Mesenchymal stem cell (in vitro differentiated cells and primary cell): ENCODE results near the gene FAHD2A.

Experiments used
- DNase-seq: peaks from one replicate; pipeline ENCODE4 v3.0.0-alpha.2; 2013
- H2AFZ ChIP-seq: one replicate; pipeline ENCODE4 v1.6.1; 2013; ENCODE audit warnings: low read depth, mild to moderate bottlenecking, control low read depth, inconsistent platforms, low read length, moderate library complexity
- H2AK5ac ChIP-seq: 2 replicates; pipeline ENCODE4 v1.6.1; 2013; ENCODE audit warnings: low read length, moderate library complexity, mild to moderate bottlenecking, inconsistent platforms; ENCODE audit not compliant: severe bottlenecking
- H2BK120ac ChIP-seq: one replicate; pipeline ENCODE4 v1.6.1; 2013; ENCODE audit warnings: low read depth, mild to moderate bottlenecking, inconsistent platforms, low read length, moderate library complexity
- H2BK12ac ChIP-seq, 2 experiments: one replicate each; pipeline ENCODE4 v1.6.1; 2013; ENCODE audit warnings: inconsistent platforms in 2 of 2, low read length in 2 of 2, mild to moderate bottlenecking in 2 of 2, moderate library complexity in 2 of 2, control low read depth in 1 of 2
- H2BK15ac ChIP-seq: one replicate; pipeline ENCODE4 v1.6.1; 2013; ENCODE audit warnings: mild to moderate bottlenecking, low read depth, inconsistent platforms; ENCODE audit not compliant: poor library complexity, severe bottlenecking
- H2BK5ac ChIP-seq: 2 replicates; pipeline ENCODE4 v1.6.1; 2013; ENCODE audit warnings: low read depth, mild to moderate bottlenecking, low read length, control low read depth, inconsistent platforms; ENCODE audit not compliant: poor library complexity, severe bottlenecking
- H3K14ac ChIP-seq, 2 experiments: one replicate each; pipeline ENCODE4 v1.6.1; 2013; ENCODE audit warnings: inconsistent platforms in 2 of 2, low read length in 2 of 2, control low read depth in 1 of 2, mild to moderate bottlenecking in 1 of 2, moderate library complexity in 1 of 2
- H3K18ac ChIP-seq, 2 experiments: one replicate each; pipeline ENCODE4 v1.6.1; 2013; ENCODE audit warnings: inconsistent platforms in 2 of 2, low read length in 2 of 2, control low read depth in 1 of 2, low read depth in 1 of 2, mild to moderate bottlenecking in 1 of 2
- H3K23ac ChIP-seq, 2 experiments: one replicate each; pipeline ENCODE4 v1.6.1; 2013; ENCODE audit warnings: inconsistent platforms in 2 of 2, low read length in 2 of 2, mild to moderate bottlenecking in 2 of 2, moderate library complexity in 2 of 2, control low read depth in 1 of 2
- H3K27ac ChIP-seq: 2 replicates; pipeline ENCODE4 v1.5.1; 2013; ENCODE audit warnings: mild to moderate bottlenecking, moderate library complexity, low read length, control low read depth, inconsistent platforms; ENCODE audit not compliant: poor library complexity, severe bottlenecking
- H3K27me3 ChIP-seq, 2 experiments: 2 replicates each; pipeline versions ENCODE4 v1.6.1 to v1.7.0; 2013; ENCODE audit warnings: low read length in 2 of 2, mild to moderate bottlenecking in 2 of 2, moderate library complexity in 2 of 2, control low read depth in 1 of 2, inconsistent platforms in 1 of 2; ENCODE audit not compliant: control insufficient read depth in 1 of 2, insufficient read depth in 1 of 2
- H3K36me3 ChIP-seq, 2 experiments: 2 replicates each; pipeline versions ENCODE4 v1.6.1 to v1.7.0; 2013; ENCODE audit warnings: low read length in 2 of 2, control low read depth in 1 of 2, inconsistent platforms in 1 of 2, low read depth in 1 of 2, mild to moderate bottlenecking in 1 of 2; ENCODE audit not compliant: insufficient read depth in 2 of 2, control insufficient read depth in 1 of 2
- H3K4ac ChIP-seq, 2 experiments: one replicate each; pipeline ENCODE4 v1.6.1; 2013; ENCODE audit warnings: inconsistent platforms in 2 of 2, low read length in 2 of 2, mild to moderate bottlenecking in 2 of 2, moderate library complexity in 2 of 2, control low read depth in 1 of 2, low read depth in 1 of 2
- H3K4me1 ChIP-seq: 2 replicates; pipeline ENCODE4 v1.6.1; 2013; ENCODE audit warnings: low read depth, low read length, control low read depth; ENCODE audit not compliant: control insufficient read depth, insufficient read depth
- H3K4me2 ChIP-seq: 2 replicates; pipeline ENCODE4 v1.6.1; 2013; ENCODE audit warnings: low read length, mild to moderate bottlenecking, inconsistent platforms; ENCODE audit not compliant: poor library complexity, severe bottlenecking
- H3K4me3 ChIP-seq, 2 experiments: 2 replicates each; pipeline versions ENCODE4 v1.5.1 to v1.7.0; 2013; ENCODE audit warnings: low read length in 2 of 2, mild to moderate bottlenecking in 2 of 2, control low read depth in 1 of 2, low read depth in 1 of 2; ENCODE audit not compliant: insufficient read depth in 1 of 2
- H3K79me1 ChIP-seq: replicated peaks from 2 replicates; pipeline ENCODE4 v1.6.1; 2013; ENCODE audit warnings: mild to moderate bottlenecking, control low read depth, low read length, inconsistent platforms; ENCODE audit not compliant: poor library complexity, severe bottlenecking
- H3K9ac ChIP-seq: 2 replicates; pipeline ENCODE4 v1.7.0; 2013; ENCODE audit warnings: mild to moderate bottlenecking, low read length, moderate library complexity
- H3K9me3 ChIP-seq: 2 replicates; pipeline ENCODE4 v1.7.0; 2013; ENCODE audit warnings: mild to moderate bottlenecking, low read length; ENCODE audit not compliant: control insufficient read depth
- H4K8ac ChIP-seq: one replicate; pipeline ENCODE4 v1.6.1; 2013; ENCODE audit warnings: inconsistent platforms, mild to moderate bottlenecking, low read length, moderate library complexity
- H4K91ac ChIP-seq: one replicate; pipeline ENCODE4 v1.6.1; 2013; ENCODE audit warnings: mild to moderate bottlenecking, low read length, inconsistent platforms
- WGBS: methylation state at CpG from one replicate; pipeline ENCODE4 v1.1.7; 2013; ENCODE audit warnings: mixed read lengths; 5-methylcytosine and 5-hydroxymethylcytosine counted together

The FAHD2A gene

DNA sequence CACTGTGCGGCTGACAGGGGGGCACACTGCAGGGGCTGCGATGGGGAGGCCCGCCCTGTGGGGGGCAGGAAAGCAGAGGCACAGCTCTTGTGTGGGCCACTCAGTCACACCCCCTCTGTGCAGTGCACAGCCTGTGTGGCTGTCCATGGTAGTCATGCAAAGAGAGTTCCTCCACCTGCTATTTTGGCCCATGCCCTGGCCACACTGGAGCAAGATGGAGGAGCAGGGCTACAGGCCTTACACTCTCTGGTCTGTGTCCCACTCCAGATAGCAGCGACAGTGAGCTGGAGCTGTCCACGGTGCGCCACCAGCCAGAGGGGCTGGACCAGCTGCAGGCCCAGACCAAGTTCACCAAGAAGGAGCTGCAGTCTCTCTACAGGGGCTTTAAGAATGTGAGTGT lies 28.5 kb upstream of the FAHD2A start:
- Histone ChIP-seq H4K8ac (no peak overlapping the region), H3K9me3 (no peaks in the 10 kb centered on the region), H3K4me1 (peaks cover 12% of the 10 kb centered on the region), H3K14ac (no peak overlapping the region), H3K27ac (no peak overlapping the region), H2AK5ac (no peak overlapping the region), H3K9ac (no peak overlapping the region), H3K23ac (no peak overlapping the region), H2BK120ac (no peak overlapping the region), H3K4me3 (no peak overlapping the region), H3K36me3 (peaks cover 0 to 63% of the 10 kb centered on the region in 2 experiments), H3K18ac (no peak overlapping the region), H3K4me2 (no peak overlapping the region), H3K27me3 (no peaks in the 10 kb centered on the region), H2AFZ (no peak overlapping the region), H2BK5ac (no peak overlapping the region), H3K4ac (no peak overlapping the region), H3K79me1 (peaks cover 20% of the 10 kb centered on the region), H2BK12ac (no peak overlapping the region), H4K91ac (no peak overlapping the region), H2BK15ac (no peak overlapping the region)
- no peak for DNase-seq
- WGBS = 94% methylated on average over 6 of the region's 6 CpGs

DNA sequence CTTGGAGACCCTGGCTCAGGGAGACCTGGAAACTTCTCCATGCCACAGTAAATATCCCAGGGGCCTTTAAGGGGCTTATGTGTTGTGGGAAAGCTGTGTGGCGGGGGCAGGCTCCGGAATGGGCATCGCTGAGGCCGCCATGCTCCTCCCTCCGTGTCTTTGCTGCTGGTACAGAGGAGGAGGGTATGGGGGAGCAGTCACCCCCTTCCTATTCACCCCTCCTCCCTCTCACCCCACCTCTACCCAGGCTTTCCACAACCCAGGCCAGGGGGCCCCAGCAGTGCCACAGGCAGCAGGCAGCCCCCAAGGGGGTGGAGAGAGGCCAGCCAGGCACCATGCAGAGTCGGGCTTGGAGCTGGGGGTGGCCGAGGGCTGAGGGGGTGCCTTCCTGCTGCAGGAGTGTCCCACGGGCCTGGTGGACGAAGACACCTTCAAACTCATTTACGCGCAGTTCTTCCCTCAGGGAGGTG lies 28.0 kb upstream of the FAHD2A start:
- Histone ChIP-seq H3K18ac (no peak overlapping the region), H2BK5ac (no peak overlapping the region), H3K27me3 (no peaks in the 10 kb centered on the region), H3K79me1 (peaks cover 20% of the 10 kb centered on the region), H4K8ac (no peak overlapping the region), H2AFZ (no peak overlapping the region), H2BK12ac (no peak overlapping the region), H3K14ac (no peak overlapping the region), H3K4me2 (no peak overlapping the region), H3K27ac (no peak overlapping the region), H3K4me3 (no peak overlapping the region), H3K36me3 (peaks cover 0 to 67% of the 10 kb centered on the region in 2 experiments), H2BK120ac (no peak overlapping the region), H2AK5ac (no peak overlapping the region), H2BK15ac (no peak overlapping the region), H3K4me1 (peaks cover 12% of the 10 kb centered on the region), H3K9ac (no peak overlapping the region), H3K9me3 (no peaks in the 10 kb centered on the region), H3K23ac (no peak overlapping the region), H4K91ac (peak overlapping the region; percentile 31), H3K4ac (no peak overlapping the region)
- DNase-seq = no peak
- WGBS = 92% methylated on average over 6 of the region's 11 CpGs

DNA sequence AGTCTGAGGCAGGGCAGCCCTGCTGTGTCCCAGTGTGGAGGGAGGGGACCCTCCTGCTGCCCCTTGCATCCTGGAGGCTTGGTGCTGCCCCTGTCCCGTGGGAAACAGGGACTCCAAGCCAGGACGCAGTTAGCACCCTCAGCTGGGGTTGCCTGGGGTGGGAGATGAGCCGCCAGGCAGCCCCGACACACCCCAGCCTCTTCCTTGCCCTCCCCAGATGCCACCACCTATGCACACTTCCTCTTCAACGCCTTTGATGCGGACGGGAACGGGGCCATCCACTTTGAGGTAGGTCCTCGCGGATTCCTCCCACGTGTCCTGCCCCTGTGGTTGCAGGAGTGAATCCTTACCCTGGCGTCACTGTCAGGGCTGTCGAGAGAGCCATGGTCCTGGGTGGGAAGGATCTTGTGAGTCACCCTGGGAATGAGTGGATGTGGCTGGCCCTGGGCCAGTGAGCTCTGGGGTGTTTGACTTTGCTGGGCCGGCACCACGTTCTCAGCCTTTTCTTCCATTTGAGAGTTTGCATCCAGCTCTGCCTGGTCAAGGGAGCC lies 27.5 kb upstream of the FAHD2A start:
- peaks cover 12% of the 10 kb centered on the region for H3K4me1 ChIP-seq
- H2BK15ac ChIP-seq = no peak overlapping the region
- H3K9me3 ChIP-seq = no peaks in the 10 kb centered on the region
- no peaks in the 10 kb centered on the region for H3K27me3 ChIP-seq
- no peak overlapping the region for H3K9ac ChIP-seq
- H3K4me3 ChIP-seq = no peak overlapping the region
- no peak overlapping the region for H2AFZ ChIP-seq
- peaks cover 0 to 67% of the 10 kb centered on the region in 2 experiments for H3K36me3 ChIP-seq
- H3K79me1 ChIP-seq = peaks cover 20% of the 10 kb centered on the region
- DNase-seq = no peak
- H4K91ac ChIP-seq = no peak overlapping the region
- H2BK120ac ChIP-seq = no peak overlapping the region
- no peak overlapping the region for H2BK12ac ChIP-seq
- WGBS = 79% methylated on average over 15 of the region's 15 CpGs
- H3K18ac ChIP-seq = no peak overlapping the region
- H2BK5ac ChIP-seq = no peak overlapping the region
- H3K4me2 ChIP-seq = no peak overlapping the region
- H2AK5ac ChIP-seq = no peak overlapping the region
- no peak overlapping the region for H3K4ac ChIP-seq
- H3K14ac ChIP-seq = no peak overlapping the region
- H3K27ac ChIP-seq = no peak overlapping the region
- H3K23ac ChIP-seq = no peak overlapping the region
- no peak overlapping the region for H4K8ac ChIP-seq

DNA sequence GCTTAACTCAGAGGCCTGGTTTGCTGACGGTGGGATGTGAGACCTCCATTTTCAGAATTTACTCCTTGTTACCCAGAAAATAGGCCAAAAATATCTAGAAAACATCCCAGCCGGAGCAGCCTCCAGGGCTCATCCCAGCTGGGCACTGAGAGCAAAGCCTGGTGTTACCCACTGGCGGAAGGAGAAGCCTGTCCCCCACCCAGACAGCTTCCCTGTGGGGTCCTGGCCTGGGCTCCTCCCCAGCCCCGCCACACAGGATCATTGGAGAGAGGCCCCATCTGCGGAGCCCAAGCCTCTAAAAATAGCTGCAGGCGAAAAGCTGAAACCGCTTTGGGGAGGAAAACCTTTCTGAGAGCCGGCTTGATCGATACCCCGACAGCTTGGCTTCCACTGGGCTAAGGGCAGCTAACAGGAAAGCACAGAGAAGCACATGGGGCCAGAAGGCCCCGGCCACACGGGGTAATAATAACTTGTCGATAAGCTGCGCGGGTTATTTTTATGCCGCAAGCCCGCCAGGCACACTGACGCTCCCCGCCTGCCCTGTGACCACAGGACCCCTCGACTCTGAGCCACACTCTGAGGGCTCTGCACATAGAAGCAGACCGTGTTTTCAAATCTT lies 26.9 kb upstream of the FAHD2A start:
- no peaks in the 10 kb centered on the region for H3K27me3 ChIP-seq
- H3K4me2 ChIP-seq = no peak overlapping the region
- no peak overlapping the region for H2BK5ac ChIP-seq
- no peak overlapping the region for H4K91ac ChIP-seq
- H2BK120ac ChIP-seq = no peak overlapping the region
- H4K8ac ChIP-seq = no peak overlapping the region
- no peak overlapping the region for H2BK12ac ChIP-seq
- WGBS = 88% methylated on average over 21 of the region's 21 CpGs
- H3K36me3 ChIP-seq = peaks cover 0 to 67% of the 10 kb centered on the region in 2 experiments
- H3K14ac ChIP-seq = no peak overlapping the region
- no peak overlapping the region for H3K4ac ChIP-seq
- H2AFZ ChIP-seq = no peak overlapping the region
- no peak overlapping the region for H3K4me3 ChIP-seq
- no peak overlapping the region for H3K9ac ChIP-seq
- H3K27ac ChIP-seq = no peak overlapping the region
- H3K18ac ChIP-seq = no peak overlapping the region
- no peak for DNase-seq
- H2BK15ac ChIP-seq = no peak overlapping the region
- no peak overlapping the region for H3K23ac ChIP-seq
- no peak overlapping the region for H2AK5ac ChIP-seq
- peaks cover 12% of the 10 kb centered on the region for H3K4me1 ChIP-seq
- H3K79me1 ChIP-seq = peaks cover 20% of the 10 kb centered on the region
- no peaks in the 10 kb centered on the region for H3K9me3 ChIP-seq
